ENCODE data around the gene SETD1A.

The SETD1A gene

GRCh38 chr16:30984669-30985400 is 27.3 kb downstream of the SETD1A start, which contains the start of gene HSD3B7:
HSD3B7 (plus strand) TSS chr16:30985207; CDS start chr16:30985659, 452 bp downstream.
- Histone ChIP-seq H3K4me1 (peaks cover 0 to 15% (median 11%) of the 10 kb centered on the region in 4 donors), H3K27ac (peak within 1 kb of the TSS in 1 of 2 donors; percentile 33), H3K36me3 (peaks cover 9 to 60% (median 38%) of the 10 kb centered on the region in 3 donors), H3K9me3 (no peaks in the 10 kb centered on the region), H3K27me3 (no peaks in the 10 kb centered on the region), H3K4me3 (peak within 1 kb of the TSS; percentile 40 to 55)
- intact Hi-C loops (cut with DNase I; ENCODE audit: low total_unique reads), result loop anchor here (1.0 to 10.0 kb wide), 5 partner anchors 87 to 890 kb away; partner anchors contain the start of genes ZNF267, ZNF646 and ZNF668
- TF ChIP-seq, protein P1, sequence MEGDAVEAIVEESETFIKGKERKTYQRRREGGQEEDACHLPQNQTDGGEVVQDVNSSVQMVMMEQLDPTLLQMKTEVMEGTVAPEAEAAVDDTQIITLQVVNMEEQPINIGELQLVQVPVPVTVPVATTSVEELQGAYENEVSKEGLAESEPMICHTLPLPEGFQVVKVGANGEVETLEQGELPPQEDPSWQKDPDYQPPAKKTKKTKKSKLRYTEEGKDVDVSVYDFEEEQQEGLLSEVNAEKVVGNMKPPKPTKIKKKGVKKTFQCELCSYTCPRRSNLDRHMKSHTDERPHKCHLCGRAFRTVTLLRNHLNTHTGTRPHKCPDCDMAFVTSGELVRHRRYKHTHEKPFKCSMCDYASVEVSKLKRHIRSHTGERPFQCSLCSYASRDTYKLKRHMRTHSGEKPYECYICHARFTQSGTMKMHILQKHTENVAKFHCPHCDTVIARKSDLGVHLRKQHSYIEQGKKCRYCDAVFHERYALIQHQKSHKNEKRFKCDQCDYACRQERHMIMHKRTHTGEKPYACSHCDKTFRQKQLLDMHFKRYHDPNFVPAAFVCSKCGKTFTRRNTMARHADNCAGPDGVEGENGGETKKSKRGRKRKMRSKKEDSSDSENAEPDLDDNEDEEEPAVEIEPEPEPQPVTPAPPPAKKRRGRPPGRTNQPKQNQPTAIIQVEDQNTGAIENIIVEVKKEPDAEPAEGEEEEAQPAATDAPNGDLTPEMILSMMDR (IDR thresholded peaks at IDR 0.05), result peak; percentile 92 to 95
- DNase-seq, result peak; percentile 91 to 93

DNA sequence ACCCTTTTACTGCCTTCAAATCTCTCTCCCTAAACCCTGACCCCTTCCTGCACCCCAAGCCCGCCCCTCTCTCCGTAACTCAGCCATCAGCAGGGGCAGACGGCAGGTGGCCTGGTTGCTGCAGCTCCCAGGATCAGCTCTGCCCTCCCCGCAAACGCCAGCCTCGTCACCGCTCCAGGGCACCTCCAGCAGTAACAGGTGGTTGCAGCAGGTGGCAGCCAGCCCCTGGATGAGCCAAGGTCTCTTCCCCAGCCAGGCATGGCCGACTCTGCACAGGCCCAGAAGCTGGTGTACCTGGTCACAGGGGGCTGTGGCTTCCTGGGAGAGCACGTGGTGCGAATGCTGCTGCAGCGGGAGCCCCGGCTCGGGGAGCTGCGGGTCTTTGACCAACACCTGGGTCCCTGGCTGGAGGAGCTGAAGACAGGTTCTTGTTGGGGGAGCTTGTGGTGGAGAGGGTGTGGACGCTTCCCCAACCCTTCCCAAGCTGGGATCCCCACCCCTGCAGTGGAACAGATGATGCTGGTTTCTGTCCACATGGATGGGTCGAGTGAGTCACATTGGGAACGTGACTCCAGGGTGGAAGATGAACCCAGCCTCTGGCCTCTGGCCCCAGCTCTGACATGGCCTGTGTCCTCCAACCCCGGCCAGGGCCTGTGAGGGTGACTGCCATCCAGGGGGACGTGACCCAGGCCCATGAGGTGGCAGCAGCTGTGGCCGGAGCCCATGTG is 28.0 kb downstream of the SETD1A start:
- peak overlapping the region; percentile 40 to 55 for H3K4me3 ChIP-seq
- intact Hi-C loops (cut with DNase I; ENCODE audit: low total_unique reads), result loop anchor here (1.0 to 10.0 kb wide), 5 partner anchors 87 to 889 kb away; partner anchors contain the start of genes ZNF267, ZNF646 and ZNF668
- H3K27ac ChIP-seq, result peak overlapping the region in 1 of 2 donors; percentile 33
- DNase-seq, result peak in 1 of 2 donors; percentile 48
- peaks cover 0 to 15% (median 11%) of the 10 kb centered on the region in 4 donors for H3K4me1 ChIP-seq
- no peaks in the 10 kb centered on the region for H3K27me3 ChIP-seq
- no peaks in the 10 kb centered on the region for H3K9me3 ChIP-seq
- H3K36me3 ChIP-seq, result peaks cover 3 to 53% (median 30%) of the 10 kb centered on the region in 3 donors
- TF ChIP-seq, protein P1 (IDR thresholded peaks at IDR 0.05), result no peak

DNA sequence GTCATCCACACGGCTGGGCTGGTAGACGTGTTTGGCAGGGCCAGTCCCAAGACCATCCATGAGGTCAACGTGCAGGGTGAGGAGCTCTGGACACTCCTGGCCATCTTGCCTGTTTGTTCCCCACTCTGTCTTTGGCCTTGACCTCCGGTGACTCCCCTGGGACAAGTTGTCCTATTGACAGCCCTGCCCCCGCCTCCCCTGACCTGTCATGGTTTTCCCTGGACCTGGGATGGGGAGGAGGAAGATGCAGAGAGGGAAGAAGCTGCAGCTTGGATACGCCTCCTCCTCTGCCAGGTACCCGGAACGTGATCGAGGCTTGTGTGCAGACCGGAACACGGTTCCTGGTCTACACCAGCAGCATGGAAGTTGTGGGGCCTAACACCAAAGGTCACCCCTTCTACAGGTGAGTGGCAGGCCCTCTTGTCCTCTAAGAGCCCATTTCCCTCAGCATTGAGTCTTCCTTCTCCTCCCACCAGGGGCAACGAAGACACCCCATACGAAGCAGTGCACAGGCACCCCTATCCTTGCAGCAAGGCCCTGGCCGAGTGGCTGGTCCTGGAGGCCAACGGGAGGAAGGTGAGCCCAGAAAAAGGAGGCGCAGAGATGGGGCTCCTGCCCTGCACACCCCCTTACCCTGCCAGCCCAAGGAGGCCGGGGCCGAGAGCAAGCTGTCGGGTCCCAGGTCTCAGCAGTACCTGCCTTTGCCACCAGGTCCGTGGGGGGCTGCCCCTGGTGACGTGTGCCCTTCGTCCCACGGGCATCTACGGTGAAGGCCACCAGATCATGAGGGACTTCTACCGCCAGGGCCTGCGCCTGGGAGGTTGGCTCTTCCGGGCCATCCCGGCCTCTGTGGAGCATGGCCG is 28.8 kb downstream of the SETD1A start:
- Histone ChIP-seq H3K4me1 (peaks cover 0 to 15% (median 11%) of the 10 kb centered on the region in 4 donors), H3K27ac (peak overlapping the region in 1 of 2 donors; percentile 33), H3K27me3 (no peaks in the 10 kb centered on the region), H3K9me3 (no peaks in the 10 kb centered on the region), H3K4me3 (no peak overlapping the region), H3K36me3 (peaks cover 0 to 45% (median 22%) of the 10 kb centered on the region in 3 donors)
- no peak for DNase-seq
- intact Hi-C loops (cut with DNase I; ENCODE audit: low total_unique reads), result loop anchor here (5.0 to 10.0 kb wide), 4 partner anchors 86 to 888 kb away; partner anchors contain the start of genes ZNF267, ZNF646 and ZNF668
- TF ChIP-seq, protein P1 (IDR thresholded peaks at IDR 0.05), result no peak

DNA sequence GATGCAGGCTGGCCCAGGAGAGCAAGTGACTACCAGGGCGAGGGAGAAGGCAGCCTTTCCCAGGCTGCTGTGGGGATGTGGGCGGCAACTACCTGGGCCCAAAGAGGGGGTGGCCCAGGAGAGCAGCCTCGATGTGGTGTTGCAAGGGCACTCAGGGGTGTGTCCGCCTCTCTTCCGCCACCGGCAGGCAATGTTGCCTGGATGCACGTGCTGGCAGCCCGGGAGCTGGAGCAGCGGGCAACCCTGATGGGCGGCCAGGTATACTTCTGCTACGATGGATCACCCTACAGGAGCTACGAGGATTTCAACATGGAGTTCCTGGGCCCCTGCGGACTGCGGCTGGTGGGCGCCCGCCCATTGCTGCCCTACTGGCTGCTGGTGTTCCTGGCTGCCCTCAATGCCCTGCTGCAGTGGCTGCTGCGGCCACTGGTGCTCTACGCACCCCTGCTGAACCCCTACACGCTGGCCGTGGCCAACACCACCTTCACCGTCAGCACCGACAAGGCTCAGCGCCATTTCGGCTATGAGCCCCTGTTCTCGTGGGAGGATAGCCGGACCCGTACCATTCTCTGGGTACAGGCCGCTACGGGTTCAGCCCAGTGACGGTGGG is 30.1 kb downstream of the SETD1A start:
- peaks cover 0 to 15% (median 11%) of the 10 kb centered on the region in 4 donors for H3K4me1 ChIP-seq
- H3K4me3 ChIP-seq, result no peak overlapping the region
- H3K27me3 ChIP-seq, result no peaks in the 10 kb centered on the region
- intact Hi-C loops (cut with DNase I; ENCODE audit: low total_unique reads), result loop anchor here (5.0 to 10.0 kb wide), 4 partner anchors 85 to 887 kb away; partner anchors contain the start of genes ZNF267, ZNF646 and ZNF668
- TF ChIP-seq, protein P1 (IDR thresholded peaks at IDR 0.05), result no peak
- H3K27ac ChIP-seq, result no peak overlapping the region
- H3K36me3 ChIP-seq, result peaks cover 0 to 32% (median 13%) of the 10 kb centered on the region in 3 donors
- no peaks in the 10 kb centered on the region for H3K9me3 ChIP-seq
- DNase-seq, result no peak

Data from tibial artery (tissue), 4 donors.